ENCODE data around the gene NT5C1A.

The NT5C1A gene

DNA sequence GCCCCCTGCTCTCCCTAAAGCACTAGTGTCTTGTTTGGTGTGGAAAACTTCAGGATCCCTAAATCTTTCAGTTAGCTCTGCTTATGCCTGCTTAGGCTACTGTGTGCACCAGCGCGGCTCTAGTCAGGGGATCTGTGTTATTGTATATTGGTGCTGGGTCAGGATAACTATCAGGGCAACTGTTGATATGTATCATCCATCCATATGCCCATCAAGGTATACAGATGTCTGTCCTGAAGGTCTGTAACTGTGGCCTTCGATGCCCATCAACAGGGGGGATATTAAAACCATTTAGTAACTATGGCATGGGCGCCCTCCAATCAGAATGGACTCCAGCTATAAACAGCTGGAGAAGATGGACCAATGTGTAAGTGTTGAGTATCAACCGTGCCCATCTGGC, 12.4 kb downstream of the NT5C1A start:
- no peak for DNase-seq (ENCODE audit: low spot score)

DNA sequence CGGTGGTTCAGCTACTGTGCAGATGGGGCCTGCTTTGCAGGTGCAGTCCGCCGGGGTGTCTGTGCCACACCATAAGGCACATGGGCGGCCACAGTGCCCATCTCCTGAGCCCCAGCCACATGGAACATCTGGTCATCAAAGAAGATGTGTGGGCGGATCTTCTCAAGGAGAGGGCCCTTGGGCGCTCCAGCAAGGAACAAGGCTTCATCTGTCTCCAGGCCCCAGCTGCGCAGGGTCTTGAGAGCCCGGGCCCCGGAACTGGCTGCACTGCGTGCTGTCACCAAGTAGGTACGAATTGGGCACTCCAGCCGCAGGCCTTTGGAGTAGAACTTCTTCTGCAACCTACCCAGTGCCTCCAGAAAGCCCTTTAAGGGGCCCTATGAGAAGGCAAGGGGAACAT, 12.8 kb downstream of the NT5C1A start:
- no peak for DNase-seq (ENCODE audit: low spot score)

DNA sequence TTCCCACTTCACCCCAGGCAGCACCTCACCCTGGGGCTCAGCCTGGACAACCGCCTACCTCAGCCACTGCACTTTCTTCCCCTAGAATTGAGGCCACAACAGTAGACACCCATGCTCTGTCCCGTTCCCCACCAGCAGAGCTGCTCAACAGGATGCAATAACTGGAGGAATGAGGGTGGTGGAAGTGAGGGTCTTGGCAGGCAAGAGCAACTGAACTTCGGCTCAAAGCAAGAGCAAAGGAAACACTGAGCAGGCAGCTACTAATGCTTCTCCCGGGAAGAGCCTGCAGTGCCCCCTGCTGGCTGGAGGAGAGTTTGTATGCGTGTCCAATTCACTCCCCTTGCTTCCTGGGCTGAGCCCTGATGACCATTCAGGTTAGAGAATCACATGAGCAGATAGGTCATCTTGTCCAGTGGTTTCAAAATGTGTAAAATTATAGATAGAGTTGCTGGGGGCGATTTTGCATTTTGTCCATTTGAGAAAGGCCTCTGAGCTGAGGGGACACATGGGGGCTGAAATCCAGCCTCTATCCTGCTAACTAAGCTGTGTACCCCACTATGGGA, 13.9 kb downstream of the NT5C1A start:
- no peak for DNase-seq (ENCODE audit: low spot score)

DNA sequence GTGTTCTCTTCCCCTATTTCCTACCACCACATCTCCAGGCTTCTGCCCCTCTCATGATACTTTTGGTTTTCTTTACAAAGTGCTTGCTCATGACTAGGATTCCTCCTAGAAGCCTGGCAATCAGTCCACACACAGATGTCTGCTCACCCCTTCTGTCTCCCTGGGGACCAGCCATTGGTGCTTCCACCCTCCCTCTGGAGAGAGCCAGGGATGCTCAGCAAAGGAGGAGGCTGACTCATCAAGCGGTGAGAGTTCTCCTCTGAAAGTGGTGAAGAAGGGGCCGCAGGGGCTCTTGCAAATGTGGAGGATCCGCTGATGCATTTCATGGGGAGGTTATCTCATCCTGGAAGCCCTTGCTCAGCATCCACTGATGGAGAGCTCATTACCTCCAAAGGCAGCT, 14.5 kb downstream of the NT5C1A start:
- DNase-seq (ENCODE audit: low spot score), result no peak

DNA sequence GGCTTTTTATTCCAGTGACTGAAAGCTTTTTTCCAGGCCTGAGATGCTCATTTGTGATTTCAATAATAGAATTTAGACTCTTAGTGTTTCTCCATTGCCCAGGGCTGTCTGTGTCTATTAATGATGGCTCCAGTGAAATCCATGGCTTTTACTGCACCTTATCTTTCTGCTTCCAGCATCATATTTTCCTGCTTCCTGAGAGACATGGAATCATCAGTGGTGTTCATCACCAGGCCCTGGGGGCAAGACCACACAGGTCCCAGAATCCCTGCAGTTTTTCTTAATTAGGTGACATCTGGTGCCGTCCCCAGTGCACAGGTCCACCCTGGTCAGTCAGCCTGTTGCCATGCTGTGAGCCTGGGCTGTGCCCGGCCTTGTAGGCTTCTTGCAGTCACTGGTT, 15.5 kb downstream of the NT5C1A start:
- DNase-seq (ENCODE audit: low spot score), result no peak

DNA sequence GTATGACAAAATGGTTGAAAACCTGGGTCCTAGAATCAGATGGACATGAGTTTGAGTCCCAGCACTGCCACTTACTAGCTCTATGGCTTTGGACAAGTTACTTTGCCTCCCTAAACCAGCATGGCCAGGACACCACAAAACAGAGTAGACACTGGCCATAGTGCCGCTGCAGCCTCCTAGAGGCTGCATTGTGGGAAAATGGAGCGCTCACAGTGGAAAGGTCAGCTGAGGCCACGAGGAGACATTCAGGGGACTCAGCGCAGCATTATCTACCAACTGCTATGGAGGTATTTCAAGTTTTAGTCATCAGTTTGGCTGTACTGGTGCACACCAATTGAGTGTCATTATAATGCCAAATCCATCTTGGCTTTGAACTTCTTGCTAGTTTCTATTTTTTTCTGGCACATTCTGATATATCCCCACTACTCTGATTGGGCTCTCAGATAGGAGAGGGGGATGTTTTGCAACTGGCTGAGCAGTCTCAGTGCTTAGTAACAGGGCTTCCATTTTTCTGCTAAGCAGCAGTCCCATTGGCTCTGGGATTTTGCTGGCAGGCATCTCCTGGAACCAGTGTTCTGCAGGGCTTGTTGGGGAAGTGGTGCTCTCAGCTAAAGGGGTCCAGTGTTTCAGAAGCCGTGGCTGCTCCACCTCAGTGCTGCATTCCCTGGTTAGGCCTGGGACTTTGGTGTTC, 16.2 kb downstream of the NT5C1A start:
- no peak for DNase-seq (ENCODE audit: low spot score)

DNA sequence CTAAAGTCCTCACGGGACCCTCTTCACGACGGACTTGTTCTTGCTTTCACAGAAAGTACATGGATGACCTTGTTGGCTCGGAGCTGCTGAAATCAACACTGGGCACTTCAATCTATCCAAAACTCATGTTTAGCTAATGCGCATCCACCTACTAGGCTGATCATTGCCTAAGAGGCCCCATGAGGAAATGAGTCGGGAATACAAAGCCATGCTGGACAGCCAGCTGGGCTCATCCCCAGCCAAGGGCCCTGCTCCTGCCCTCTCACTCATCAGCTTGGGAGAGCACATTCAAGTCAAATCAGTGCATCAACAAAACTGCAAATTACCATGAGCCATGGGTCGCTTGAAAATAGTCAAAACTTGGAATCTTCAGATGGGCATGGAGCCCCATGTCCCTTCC, 17.6 kb downstream of the NT5C1A start:
- no peak for DNase-seq (ENCODE audit: low spot score)

DNA sequence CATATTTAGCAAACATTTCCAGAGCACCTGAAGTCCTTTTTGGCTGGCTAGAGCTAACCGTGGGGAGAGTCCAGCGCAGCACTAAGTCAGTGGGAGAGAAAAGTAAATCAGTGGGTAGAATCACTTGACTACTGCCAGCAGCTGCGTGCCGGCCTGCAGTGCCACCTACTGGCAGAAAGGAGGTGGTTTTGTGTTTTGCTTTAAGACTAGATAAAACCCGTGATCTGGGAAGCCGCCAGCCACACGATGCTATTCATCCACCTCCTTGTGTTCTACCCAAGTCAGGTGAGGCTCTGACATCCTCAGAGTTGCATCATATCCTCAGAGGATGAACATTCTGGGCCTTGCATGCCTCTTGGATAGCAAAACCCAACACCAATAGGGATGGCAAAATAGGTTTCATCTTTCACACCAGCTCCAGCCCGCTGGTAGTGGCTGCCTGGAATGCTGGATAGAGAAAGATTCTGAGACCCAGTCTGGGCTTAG, 18.3 kb downstream of the NT5C1A start:
- peak; percentile 81 for DNase-seq (ENCODE audit: low spot score)

DNA sequence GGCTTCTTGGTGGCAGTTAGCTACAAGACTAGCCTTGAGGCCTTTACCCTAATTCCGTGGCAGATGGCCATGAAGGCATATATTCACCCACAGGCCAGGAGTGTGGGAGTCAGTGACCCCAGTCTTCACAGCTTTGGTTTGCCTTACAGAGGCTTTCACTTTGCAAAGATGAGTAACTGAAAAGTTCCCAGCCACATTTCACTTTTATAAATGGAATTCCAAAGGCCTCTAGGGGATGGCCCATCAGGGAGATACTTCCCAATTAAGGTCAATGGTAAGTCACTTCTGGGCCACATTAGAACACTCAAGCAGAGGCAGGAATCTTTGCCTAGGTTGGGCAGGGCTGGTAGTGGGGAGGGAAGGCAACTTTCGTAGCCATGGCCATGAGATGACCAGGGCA, 19.4 kb downstream of the NT5C1A start:
- DNase-seq (ENCODE audit: low spot score), result no peak

DNA sequence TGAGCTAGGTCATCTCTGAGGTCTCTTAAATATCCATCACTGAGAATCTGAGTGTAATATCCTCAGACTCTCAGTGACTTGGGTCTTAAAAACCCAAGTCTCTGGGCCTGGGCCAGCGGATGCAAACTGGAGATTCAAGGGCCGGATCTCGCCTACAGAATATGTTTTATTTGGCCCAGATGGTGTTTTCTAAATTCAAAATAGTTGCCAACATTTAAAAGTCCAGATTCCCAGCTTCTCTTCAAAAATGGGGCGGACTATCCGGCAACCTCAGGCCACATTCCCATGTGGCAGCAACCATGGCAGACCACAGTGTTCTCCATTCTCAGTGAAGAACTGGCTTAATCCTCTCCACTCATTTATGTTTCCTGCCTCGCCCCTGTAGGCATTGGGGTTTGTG, 19.8 kb downstream of the NT5C1A start:
- DNase-seq (ENCODE audit: low spot score), result no peak

DNA sequence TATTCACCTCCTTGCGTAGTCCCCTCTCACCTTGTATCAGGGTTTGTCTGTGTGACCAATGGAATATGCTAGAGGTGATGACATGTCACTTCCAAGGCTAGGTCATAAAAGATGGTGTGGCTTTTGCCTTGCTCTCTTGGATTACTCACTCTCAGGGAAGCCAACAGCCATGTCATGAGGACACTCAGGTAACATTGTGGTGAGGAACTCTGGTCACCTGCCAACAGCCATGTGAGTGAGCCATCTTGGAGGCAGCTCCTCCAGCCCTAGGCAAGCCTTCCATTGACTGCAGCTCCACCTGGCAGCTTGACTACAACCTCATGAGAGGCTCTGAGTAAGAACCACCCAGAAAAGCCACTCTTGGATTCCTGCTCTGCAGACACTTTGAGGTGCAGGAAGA, 21.5 kb downstream of the NT5C1A start:
- DNase-seq (ENCODE audit: low spot score), result no peak

DNA sequence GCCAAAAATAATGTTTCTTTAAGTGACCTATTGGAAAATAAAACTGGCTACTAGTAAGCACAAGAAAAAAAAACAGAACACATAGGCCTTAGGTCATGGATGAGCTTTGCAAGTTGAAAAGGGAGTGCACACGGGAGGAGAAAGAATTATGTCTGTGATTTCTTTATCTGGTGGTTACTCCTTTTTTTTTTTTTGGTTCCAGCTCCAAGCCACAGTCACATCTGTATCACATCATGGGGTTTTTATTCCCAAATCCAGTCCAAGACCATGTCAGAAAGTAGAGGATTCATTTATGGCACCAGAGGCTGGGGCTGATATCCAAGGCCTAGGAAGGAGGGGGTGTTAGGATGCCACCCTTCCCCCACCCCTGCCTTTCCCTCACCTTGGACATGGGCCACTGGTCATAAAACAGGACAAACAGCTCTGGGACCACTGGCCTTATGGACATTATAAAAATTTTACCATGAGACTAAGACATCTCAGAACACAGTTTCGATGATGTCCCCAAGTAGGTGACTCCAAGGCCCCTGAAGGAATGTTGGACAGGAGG, 22.2 kb downstream of the NT5C1A start:
- no peak for DNase-seq (ENCODE audit: low spot score)

DNA sequence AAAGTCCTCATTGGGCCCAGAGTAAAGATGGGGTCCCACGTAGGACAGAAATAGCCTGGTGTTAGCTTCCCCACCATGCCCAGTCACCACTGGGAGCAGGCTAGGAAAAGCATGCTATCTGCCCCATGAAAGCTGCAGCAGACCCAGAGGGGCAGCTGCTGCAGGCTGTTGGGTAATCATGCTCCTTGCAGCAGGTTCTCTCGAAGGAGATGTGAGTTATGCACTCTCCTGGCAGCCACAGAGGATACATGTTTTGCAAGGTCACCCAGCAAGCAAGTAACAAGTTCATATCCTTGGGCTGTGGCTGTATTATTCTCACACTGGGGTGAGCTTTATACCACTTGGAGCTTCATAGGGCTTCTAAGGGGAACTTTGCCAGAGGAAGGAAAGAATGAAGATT, 23.4 kb downstream of the NT5C1A start:
- DNase-seq (ENCODE audit: low spot score), result no peak

DNA sequence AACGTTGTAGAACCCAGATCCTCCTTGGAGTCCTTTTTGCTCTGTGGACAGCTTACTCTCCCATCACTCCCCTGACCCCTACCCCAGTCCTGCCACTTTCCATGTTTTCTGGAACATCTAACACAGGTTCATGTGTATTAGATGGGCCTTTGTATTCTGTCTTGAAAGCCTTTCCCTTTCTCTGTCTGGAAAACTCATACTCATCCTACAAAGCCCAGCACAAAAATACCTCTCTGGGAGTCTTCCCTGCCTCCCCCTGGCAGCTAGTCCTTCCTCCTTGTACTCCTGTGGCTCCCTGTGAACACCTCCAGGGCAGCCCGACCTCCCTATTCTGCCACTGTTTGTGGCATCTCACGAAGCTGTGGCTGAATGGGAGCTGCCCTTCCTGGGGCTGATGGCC, 24.7 kb downstream of the NT5C1A start:
- DNase-seq (ENCODE audit: low spot score), result no peak

DNA sequence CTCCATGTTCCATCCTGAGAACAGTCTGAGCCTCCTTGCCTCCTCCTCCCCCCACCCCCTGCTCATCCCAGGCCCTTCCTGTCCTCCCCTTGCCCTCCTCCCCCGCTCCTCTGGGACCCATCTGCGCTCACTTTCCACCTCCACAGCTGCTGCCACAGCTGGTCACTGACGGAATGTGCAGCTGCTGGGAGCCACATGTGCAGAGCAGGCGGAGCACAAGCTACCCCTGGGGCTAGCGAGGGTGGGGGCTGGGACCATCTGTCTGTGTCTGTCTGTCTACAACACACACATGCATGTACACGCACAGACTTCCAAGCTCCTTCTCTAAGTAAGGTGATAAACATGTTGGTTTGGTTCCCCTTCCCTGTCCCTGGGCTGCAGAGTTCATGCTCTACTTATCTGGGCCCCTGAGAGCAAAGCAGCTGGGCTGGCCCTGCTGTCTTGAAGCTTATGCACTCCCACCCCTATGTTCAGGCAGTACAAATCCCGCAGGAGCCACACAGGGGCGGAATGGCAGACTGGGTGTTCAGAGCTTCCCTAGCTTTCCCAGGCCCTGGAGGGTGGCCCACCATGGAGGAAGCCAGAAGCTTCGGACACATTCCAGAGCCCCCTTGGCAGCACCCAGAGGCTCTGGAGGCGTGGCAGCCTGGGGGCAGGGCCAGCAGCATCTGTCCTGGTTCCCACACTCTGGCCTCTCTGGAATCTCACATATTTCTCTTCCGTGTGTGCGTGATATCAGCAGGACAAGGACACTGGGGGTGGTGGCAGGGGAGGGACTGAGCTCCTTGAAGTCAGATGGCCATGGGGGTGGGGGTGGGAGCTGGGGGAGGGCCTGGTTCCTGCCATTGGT, 25.4 kb downstream of the NT5C1A start:
- DNase-seq (ENCODE audit: low spot score), result peak; percentile 93

DNA sequence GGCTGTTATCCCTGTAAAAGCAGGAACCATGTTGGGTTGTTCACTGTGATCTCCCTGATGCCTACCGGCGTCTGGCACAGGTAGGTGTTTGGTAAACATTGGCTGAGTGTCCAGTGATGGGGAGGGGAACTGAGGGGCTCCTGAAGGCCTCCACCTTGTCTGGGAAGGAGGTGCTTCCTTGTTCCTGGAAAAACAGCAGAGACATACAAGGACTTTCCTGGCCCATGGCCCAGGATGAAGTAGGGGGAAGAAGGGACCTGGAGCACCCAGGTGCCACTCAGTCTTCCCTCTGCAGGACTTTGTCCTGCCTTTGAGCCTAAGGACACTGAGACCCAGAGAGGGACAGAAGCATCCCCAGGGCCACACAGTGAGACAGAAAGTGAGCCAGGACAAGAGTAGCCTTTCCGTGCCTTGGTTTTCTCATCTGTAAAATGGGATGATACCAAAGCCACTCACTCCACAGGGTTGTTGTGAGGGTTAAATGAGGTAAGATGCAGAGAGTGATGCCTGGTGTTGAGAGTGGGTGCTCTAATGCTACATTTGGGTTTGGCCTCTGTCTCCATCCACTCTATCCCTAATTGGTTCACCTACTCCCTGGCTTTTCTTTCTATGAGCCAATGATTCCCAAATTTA, 26.4 kb downstream of the NT5C1A start:
- no peak for DNase-seq (ENCODE audit: low spot score)

DNA sequence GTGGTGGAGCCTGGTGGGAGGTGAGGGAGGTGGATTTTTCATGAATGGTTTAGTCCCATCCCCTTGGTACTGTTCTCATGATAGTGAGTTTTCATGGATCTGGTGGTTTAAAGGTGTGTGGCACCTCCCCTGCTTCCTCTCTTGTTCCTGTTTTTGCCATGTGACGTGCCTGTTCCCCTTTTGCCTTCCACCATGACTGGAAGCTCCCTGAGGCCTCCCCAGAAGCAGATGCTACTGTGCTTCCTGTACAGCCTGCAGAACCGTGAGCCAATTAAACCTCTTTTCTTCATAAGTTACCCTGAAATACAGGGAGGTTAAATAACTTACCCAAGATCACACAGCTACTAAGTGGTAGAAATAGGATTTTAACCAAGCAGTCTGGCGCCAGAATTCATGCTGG, 28.2 kb downstream of the NT5C1A start:
- DNase-seq (ENCODE audit: low spot score), result no peak

DNA sequence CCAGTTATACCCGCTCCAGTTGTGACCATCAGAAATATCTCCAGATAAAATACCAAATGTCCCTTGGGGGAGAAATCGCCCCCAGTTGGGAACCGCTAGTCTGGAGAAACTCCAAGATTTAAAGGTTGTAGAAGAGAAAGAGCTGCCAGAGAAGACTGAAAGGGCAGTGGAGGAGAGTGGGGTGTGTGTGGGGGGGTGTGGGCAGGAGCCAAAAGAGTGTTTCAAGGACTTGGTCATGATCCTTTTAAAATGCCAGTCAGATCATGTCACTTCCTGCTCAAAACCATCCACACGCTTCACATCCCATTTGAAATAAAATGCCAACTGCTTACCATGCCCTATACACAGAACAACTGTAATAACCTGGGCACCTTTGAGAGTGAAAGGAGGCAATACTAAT, 29.1 kb downstream of the NT5C1A start:
- no peak for DNase-seq (ENCODE audit: low spot score)

DNA sequence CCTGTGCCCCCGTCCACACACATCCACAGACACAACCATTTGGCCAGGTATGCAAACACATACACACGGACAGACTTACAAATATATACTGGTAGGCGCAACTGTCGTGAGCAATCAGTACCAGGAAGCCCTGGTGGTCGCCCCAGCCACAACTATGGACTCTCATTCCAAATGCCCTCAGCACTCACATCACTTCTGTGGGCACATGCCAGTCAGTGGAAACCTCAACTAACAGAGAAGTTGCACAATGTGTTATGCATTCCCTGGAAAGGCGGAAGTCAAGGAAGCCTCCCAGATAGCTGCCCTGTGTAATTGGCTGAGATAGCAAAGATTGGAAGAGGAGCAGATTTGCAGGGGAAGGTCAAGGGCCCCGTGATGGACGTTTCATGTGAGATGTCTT, 31.0 kb downstream of the NT5C1A start:
- DNase-seq (ENCODE audit: low spot score), result no peak

DNA sequence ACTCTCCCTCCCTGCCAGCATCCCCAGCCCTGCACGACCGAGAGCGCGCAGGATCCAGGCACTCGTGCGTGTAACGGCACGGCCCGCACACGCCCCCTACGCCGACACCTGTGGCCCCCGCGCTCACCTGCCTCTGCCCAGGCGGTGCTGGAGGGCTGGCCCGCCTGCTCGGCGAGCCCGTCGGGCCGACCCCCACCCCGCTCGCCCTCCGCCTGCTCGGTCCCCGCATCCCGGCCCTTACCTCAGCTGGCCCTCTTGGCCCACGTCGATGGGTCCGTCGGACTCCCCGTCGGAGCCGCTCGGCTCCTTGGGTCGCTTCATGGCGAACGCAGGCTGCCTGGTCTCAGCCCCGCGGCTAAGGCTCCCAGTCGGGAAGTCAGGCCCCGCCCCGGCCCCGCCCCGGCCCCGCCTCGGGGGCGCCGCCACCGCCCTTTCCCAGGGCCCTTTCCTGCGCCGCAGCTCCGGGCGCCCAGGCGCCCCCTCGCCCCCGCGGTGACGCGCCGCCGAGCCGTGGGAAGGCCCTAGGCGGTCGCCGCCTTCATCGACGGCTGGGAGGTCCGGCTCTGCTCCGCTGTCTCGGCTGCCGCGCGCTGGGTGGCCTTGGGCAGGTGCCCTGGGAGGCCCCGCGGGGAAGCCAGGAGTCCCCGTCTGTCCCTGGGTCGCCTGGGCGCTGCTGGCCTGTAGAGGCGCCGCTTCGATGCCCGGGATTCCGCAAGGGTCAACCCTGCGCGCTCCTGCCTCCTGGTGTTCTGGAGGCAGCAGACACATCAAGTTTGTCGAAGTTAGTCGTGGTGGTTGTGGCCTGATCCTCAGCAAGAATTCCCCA, 32.4 kb downstream of the NT5C1A start, which contains the start of gene HEYL:
HEYL (minus strand) TSS at position 339 of the 826 bp plus-strand sequence; CDS start at position 321, 18 bp downstream.
- DNase-seq (ENCODE audit: low spot score), result peak; percentile 84

DNA sequence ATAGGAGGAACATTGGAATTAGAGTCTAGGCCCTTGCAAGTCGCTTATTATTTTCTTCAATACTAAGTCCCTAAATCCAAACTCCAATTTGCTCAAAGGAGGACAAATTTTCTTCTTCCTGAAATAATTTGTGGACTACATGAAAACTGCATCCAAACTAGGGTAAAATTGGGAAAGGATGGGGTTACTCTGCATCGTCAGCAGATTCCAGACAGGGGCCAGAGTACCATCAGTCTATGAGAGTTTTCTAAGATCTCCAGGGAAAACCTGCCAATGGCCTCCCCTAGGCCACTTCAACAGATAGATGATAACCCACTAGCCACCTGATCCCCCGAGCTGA, 33.0 kb downstream of the NT5C1A start:
- no peak for DNase-seq (ENCODE audit: low spot score)

DNA sequence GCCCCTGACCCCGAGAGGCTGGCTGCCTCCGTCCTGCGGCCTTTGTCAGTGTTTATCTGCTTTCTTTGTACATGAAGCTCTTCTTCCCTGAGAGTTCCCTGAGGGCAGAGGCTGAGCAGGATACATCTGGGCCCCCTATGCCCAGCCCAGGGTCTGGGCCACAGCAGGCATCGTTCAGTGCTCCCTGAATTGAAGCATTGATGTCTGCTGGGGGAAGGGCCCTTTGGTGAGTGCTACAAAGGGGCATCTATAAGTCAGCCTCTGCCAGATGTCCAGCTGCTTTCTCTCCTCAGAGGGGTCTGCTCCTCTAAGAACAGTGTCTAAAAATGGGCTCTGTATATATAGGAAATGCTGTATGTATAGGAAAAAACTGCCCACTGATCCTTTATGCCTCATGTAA, 34.5 kb downstream of the NT5C1A start:
- no peak for DNase-seq (ENCODE audit: low spot score)

Data from left forelimb (tissue), 1 donor.